Gastrocnemius medialis (tissue), 4 donors: Measurements from ENCODE around the gene PPFIBP1.

Experiments
- POLR2A ChIP-seq, 2 donors: fragments of 450-650 bp; IDR thresholded peaks; one replicate each; pipeline ENCODE4 v1.6.1; 2017; ENCODE audit warnings: antibody characterized with exemption in 2 of 2, mild to moderate bottlenecking in 2 of 2, moderate library complexity in 2 of 2
- TF ChIP-seq, protein P1 (sequence below), 5 experiments: fragments of 450-650 bp in 3 of 5; fragments of 200-600 bp in 2 of 5; sonication (generic) in 2 of 5; IDR thresholded peaks in 4 of 5; conservative IDR thresholded peaks in 1 of 5; 1 replicate in 4 of 5; 2 replicates in 1 of 5; pipeline ENCODE4 v1.5.1; 2016 to 2019; ENCODE audit warnings: antibody characterized with exemption in 5 of 5, mild to moderate bottlenecking in 3 of 5, moderate library complexity in 3 of 5

DNA sequence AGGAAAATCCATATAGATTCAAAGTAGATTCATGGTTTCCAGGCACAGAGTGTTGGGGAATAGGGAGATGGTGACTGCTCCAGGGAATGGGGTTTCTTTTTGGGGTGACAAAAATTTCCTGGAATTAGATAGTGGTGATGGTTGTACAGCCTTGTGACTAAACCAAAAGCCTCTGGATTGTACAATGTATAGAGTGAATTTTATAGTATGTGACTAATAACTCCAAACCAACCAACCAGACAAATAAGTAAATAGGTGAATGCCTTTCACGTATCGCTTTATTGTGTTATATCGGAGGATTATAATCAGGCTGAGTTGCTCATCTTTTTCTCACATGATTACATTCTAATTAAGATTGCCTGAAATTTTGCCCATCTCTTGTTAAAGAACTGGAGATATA lies 24.6 kb upstream of the PPFIBP1 start:
- TF ChIP-seq POLR2A (IDR thresholded peaks at IDR 0.05), result no peak
- TF ChIP-seq, protein P1, sequence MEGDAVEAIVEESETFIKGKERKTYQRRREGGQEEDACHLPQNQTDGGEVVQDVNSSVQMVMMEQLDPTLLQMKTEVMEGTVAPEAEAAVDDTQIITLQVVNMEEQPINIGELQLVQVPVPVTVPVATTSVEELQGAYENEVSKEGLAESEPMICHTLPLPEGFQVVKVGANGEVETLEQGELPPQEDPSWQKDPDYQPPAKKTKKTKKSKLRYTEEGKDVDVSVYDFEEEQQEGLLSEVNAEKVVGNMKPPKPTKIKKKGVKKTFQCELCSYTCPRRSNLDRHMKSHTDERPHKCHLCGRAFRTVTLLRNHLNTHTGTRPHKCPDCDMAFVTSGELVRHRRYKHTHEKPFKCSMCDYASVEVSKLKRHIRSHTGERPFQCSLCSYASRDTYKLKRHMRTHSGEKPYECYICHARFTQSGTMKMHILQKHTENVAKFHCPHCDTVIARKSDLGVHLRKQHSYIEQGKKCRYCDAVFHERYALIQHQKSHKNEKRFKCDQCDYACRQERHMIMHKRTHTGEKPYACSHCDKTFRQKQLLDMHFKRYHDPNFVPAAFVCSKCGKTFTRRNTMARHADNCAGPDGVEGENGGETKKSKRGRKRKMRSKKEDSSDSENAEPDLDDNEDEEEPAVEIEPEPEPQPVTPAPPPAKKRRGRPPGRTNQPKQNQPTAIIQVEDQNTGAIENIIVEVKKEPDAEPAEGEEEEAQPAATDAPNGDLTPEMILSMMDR (IDR thresholded peaks at IDR 0.05 in 4 of 5, conservative IDR thresholded peaks at IDR 0.05 in 1 of 5), result no peak
